MM.1S (cell line): ENCODE data around the gene NUP37.

Experiments used
- CTCF ChIP-seq: fragments of 300-600 bp; sonication (generic); IDR thresholded peaks from 2 replicates; pipeline ENCODE4 v1.5.1; 2016; ENCODE audit warnings: antibody characterized with exemption, low read length, mixed read lengths
- EZH2 ChIP-seq: fragments of 300-600 bp; sonication (generic); optimal IDR thresholded peaks from 2 replicates; pipeline ENCODE3; 2017; ENCODE audit warnings: low read depth, mild to moderate bottlenecking, antibody characterized with exemption, low read length, mixed read lengths
- EZH2phosphoT487 ChIP-seq: fragments of 300-600 bp; sonication (generic); IDR thresholded peaks from 2 replicates; pipeline ENCODE4 v1.6.1; 2018; ENCODE audit warnings: antibody characterized with exemption, low read length

GRCh38 chr12:102114212-102114611, 5.7 kb downstream of the NUP37 start:
- TF ChIP-seq CTCF (no peak), EZH2 (no peak), EZH2phosphoT487 (no peak)
